Measurements from ENCODE around the gene IRF1. TPM values are rescaled to one million over a fixed set of nuclear protein-coding genes. Genes with fewer than 3 reads are reported as not detected.

The IRF1 gene
- total RNA-seq, 1 donor from 2014 or later = 58.9 TPM

GRCh38 chr5:132436936-132437335, 53.6 kb downstream of the IRF1 start:
- Mint-ChIP-seq H3K36me3 (ENCODE audit: unreplicated experiment) (peaks cover 6% of the 10 kb centered on the region), H3K27ac (ENCODE audit: unreplicated experiment) (peak overlapping the region; percentile 90), H3K9me3 (ENCODE audit: unreplicated experiment) (no peaks in the 10 kb centered on the region), H3K4me3 (ENCODE audit: unreplicated experiment) (no peak overlapping the region), H3K27me3 (ENCODE audit: unreplicated experiment) (no peaks in the 10 kb centered on the region), H3K4me1 (ENCODE audit: unreplicated experiment) (peaks cover 69% of the 10 kb centered on the region)
- DNase-seq (ENCODE audit: extremely low spot score, unreplicated experiment) = no peak
- TF ChIP-seq, protein P1, sequence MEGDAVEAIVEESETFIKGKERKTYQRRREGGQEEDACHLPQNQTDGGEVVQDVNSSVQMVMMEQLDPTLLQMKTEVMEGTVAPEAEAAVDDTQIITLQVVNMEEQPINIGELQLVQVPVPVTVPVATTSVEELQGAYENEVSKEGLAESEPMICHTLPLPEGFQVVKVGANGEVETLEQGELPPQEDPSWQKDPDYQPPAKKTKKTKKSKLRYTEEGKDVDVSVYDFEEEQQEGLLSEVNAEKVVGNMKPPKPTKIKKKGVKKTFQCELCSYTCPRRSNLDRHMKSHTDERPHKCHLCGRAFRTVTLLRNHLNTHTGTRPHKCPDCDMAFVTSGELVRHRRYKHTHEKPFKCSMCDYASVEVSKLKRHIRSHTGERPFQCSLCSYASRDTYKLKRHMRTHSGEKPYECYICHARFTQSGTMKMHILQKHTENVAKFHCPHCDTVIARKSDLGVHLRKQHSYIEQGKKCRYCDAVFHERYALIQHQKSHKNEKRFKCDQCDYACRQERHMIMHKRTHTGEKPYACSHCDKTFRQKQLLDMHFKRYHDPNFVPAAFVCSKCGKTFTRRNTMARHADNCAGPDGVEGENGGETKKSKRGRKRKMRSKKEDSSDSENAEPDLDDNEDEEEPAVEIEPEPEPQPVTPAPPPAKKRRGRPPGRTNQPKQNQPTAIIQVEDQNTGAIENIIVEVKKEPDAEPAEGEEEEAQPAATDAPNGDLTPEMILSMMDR (IDR thresholded peaks at IDR 0.05) = no peak

DNA sequence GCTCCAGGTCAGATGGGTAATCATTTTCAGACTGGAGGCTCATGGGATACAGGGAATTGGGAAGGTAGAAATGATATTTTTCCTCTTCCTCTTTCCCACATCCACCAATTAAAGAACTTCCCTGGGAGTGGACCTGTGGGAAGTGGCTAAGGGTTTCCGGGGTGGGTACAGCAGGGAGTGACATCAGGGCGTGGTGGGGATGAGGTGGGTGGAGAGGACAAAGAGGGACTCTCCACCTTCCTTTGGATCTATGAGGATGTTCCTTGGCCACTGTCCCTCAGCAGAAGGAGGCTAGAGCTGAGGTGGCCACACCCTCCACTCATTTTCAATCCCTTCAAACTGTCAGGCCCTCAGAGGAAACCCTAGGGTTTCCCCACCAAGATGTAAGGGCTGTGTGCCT, 54.7 kb downstream of the IRF1 start:
- TF ChIP-seq, protein P1 (IDR thresholded peaks at IDR 0.05) = no peak
- DNase-seq (ENCODE audit: extremely low spot score, unreplicated experiment) = no peak
- H3K4me1 Mint-ChIP-seq (ENCODE audit: unreplicated experiment) = peaks cover 69% of the 10 kb centered on the region
- H3K4me3 Mint-ChIP-seq (ENCODE audit: unreplicated experiment) = no peak overlapping the region
- H3K9me3 Mint-ChIP-seq (ENCODE audit: unreplicated experiment) = no peaks in the 10 kb centered on the region
- peak overlapping the region; percentile 57 for H3K27ac Mint-ChIP-seq (ENCODE audit: unreplicated experiment)
- H3K36me3 Mint-ChIP-seq (ENCODE audit: unreplicated experiment) = peaks cover 7% of the 10 kb centered on the region
- H3K27me3 Mint-ChIP-seq (ENCODE audit: unreplicated experiment) = no peaks in the 10 kb centered on the region

- Mint-ChIP-seq H3K27ac (ENCODE audit: unreplicated experiment) (peak overlapping the region; percentile 63), H3K9me3 (ENCODE audit: unreplicated experiment) (no peaks in the 10 kb centered on the region), H3K27me3 (ENCODE audit: unreplicated experiment) (no peaks in the 10 kb centered on the region), H3K4me3 (ENCODE audit: unreplicated experiment) (no peak overlapping the region), H3K36me3 (ENCODE audit: unreplicated experiment) (peaks cover 11% of the 10 kb centered on the region), H3K4me1 (ENCODE audit: unreplicated experiment) (peaks cover 69% of the 10 kb centered on the region)
- TF ChIP-seq, protein P1 (IDR thresholded peaks at IDR 0.05) = no peak
- DNase-seq (ENCODE audit: extremely low spot score, unreplicated experiment) = no peak
These were observed 55.1 kb downstream of the IRF1 start for GRCh38 chr5:132435447-132435846.

GRCh38 chr5:132434416-132435286, 55.9 kb downstream of the IRF1 start:
- Mint-ChIP-seq H3K9me3 (ENCODE audit: unreplicated experiment) (no peaks in the 10 kb centered on the region), H3K4me3 (ENCODE audit: unreplicated experiment) (no peak overlapping the region), H3K27me3 (ENCODE audit: unreplicated experiment) (no peaks in the 10 kb centered on the region)

DNA sequence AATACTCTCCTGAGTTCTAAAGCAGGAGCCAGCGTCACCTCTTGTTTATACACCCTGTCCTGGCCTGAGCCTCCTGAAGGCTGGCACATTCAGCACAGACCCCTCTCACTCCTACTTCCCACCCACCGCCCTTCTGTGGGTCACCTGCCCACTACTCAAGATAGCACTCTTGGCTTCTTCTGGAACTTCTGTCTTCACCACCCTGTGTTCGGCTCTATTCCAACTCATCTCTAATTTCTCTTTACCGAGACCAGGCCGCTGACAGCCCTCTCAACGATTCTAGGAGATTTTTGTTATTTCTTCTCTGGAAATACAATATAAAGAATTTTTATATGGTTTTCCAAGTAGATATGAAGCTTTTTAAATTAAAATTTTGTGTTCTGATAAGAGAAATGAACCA, 57.4 kb downstream of the IRF1 start:
- H3K4me1 Mint-ChIP-seq (ENCODE audit: unreplicated experiment) = peaks cover 65% of the 10 kb centered on the region

More at GRCh38 chr5:132434416-132435286, 55.9 kb downstream of the IRF1 start:
- peak overlapping the region; percentile 70 for H3K27ac Mint-ChIP-seq (ENCODE audit: unreplicated experiment)
- peaks cover 63% of the 10 kb centered on the region for H3K4me1 Mint-ChIP-seq (ENCODE audit: unreplicated experiment)
- peaks cover 11% of the 10 kb centered on the region for H3K36me3 Mint-ChIP-seq (ENCODE audit: unreplicated experiment)
- TF ChIP-seq, protein P1 (IDR thresholded peaks at IDR 0.05) = no peak
- no peak for DNase-seq (ENCODE audit: extremely low spot score, unreplicated experiment)

More for the DNA sequence above, 57.4 kb downstream of the IRF1 start:
- H3K4me3 Mint-ChIP-seq (ENCODE audit: unreplicated experiment) = no peak overlapping the region
- TF ChIP-seq, protein P1 (IDR thresholded peaks at IDR 0.05) = no peak
- H3K27ac Mint-ChIP-seq (ENCODE audit: unreplicated experiment) = peak overlapping the region; percentile 24
- DNase-seq (ENCODE audit: extremely low spot score, unreplicated experiment) = no peak
- no peaks in the 10 kb centered on the region for H3K27me3 Mint-ChIP-seq (ENCODE audit: unreplicated experiment)
- H3K9me3 Mint-ChIP-seq (ENCODE audit: unreplicated experiment) = no peaks in the 10 kb centered on the region
- peaks cover 11% of the 10 kb centered on the region for H3K36me3 Mint-ChIP-seq (ENCODE audit: unreplicated experiment)
